RWPE1 (cell line): Measurements from ENCODE around the gene MTMR3.

Experiments
- CTCF ChIA-PET: fragments of 350-600 bp; sonication (Branson Sonifier 250); formaldehyde crosslinking; extraction: SDS; loops from one replicate; lab custom pipeline; 2021; lab: Yijun Ruan, JAX
- POLR2A ChIA-PET: fragments of 400-600 bp; formaldehyde crosslinking; extraction: SDS; loops from one replicate; lab custom pipeline; 2020; ENCODE audit warnings: antibody characterized with exemption; ENCODE audit not compliant: low non-redundant PET; lab: Yijun Ruan, JAX
- DNase-seq: peaks from one replicate; pipeline ENCODE4 v3.0.0; 2012; ENCODE audit warnings: low spot score
- H3K27ac ChIP-seq: fragments of 450-650 bp; 2 replicates; pipeline ENCODE4 v1.5.1; 2017
- CTCF ChIP-seq: fragments of 450-650 bp; conservative IDR thresholded peaks from 2 replicates; pipeline ENCODE4 v1.5.1; 2017; ENCODE audit warnings: low read depth, mild to moderate bottlenecking

MTMR3 gene

GRCh38 chr22:29904020-29904419 lies 21.0 kb downstream of the MTMR3 start:
- DNase-seq, result no peak
- POLR2A ChIA-PET, result no interaction called here
- CTCF ChIA-PET, result no interaction called here
- TF ChIP-seq CTCF, result no peak
- H3K27ac ChIP-seq, result no peak overlapping the region

- peak; percentile 82 for DNase-seq
- ChIA-PET POLR2A (no interaction called here), CTCF (interaction anchor here (1.0 kb wide), 1 partner anchor 18 kb away, joined by 3 read pairs; no protein-coding TSS in a partner anchor)
- no peak for TF ChIP-seq CTCF
- H3K27ac ChIP-seq, result no peak overlapping the region
Measured at GRCh38 chr22:29907753-29908515, 25.0 kb downstream of the MTMR3 start.

GRCh38 chr22:29912141-29912540 lies 29.2 kb downstream of the MTMR3 start:
- no peak for TF ChIP-seq CTCF
- H3K27ac ChIP-seq, result no peak overlapping the region
- no peak for DNase-seq
- ChIA-PET POLR2A (no interaction called here), CTCF (interaction anchor here (0.7 kb wide), 1 partner anchor 473 kb away, joined by 3 read pairs; no protein-coding TSS in a partner anchor)

GRCh38 chr22:29912605-29913398 lies 29.8 kb downstream of the MTMR3 start:
- POLR2A ChIA-PET, result no interaction called here
- H3K27ac ChIP-seq, result no peak overlapping the region
- CTCF ChIA-PET, result no interaction called here
- TF ChIP-seq CTCF, result no peak
- no peak for DNase-seq

- peak; percentile 43 for DNase-seq
Measured at GRCh38 chr22:29914165-29914564, 31.2 kb downstream of the MTMR3 start.

More at GRCh38 chr22:29914165-29914564, 31.2 kb downstream of the MTMR3 start:
- peak overlapping the region; percentile 66 for H3K27ac ChIP-seq
- ChIA-PET CTCF (interaction anchor here (0.6 kb wide), 1 partner anchor 602 kb away, joined by 3 read pairs; no protein-coding TSS in a partner anchor), POLR2A (no interaction called here)
- no peak for TF ChIP-seq CTCF
